HepG2 (cell line): ENCODE measurements around the gene STMN3. TPM values are rescaled to one million over a fixed set of nuclear protein-coding genes. Genes with fewer than 3 reads are reported as not detected.

Experiments used
- AGO2 ChIP-seq: fragments of 200-400 bp; formaldehyde crosslinking; optimal IDR thresholded peaks from 2 replicates; pipeline ENCODE3; 2017; ENCODE audit warnings: mild to moderate bottlenecking, low read depth, low read length, moderate library complexity
- AKAP8 ChIP-seq: sonication (generic); formaldehyde crosslinking; IDR thresholded peaks from 2 replicates; pipeline ENCODE4 v1.5.1; 2020; ENCODE audit warnings: mild to moderate bottlenecking, missing genetic modification reagents
- CHD4 ChIP-seq: fragments of 200-600 bp; sonication (generic); IDR thresholded peaks from 2 replicates; pipeline ENCODE4 v1.7.0; 2017; ENCODE audit warnings: mild to moderate bottlenecking, low read length, borderline replicate concordance
- GMEB1 ChIP-seq: sonication (generic); formaldehyde crosslinking; IDR thresholded peaks from 2 replicates; pipeline ENCODE4 v1.5.1; 2020; ENCODE audit warnings: missing genetic modification reagents, mild to moderate bottlenecking, borderline replicate concordance
- KLF13 ChIP-seq: sonication (generic); formaldehyde crosslinking; IDR thresholded peaks from 2 replicates; pipeline ENCODE4 v1.4.0; 2020; ENCODE audit warnings: mild to moderate bottlenecking, missing genetic modification reagents
- KLF15 ChIP-seq: sonication (generic); formaldehyde crosslinking; IDR thresholded peaks from 2 replicates; pipeline ENCODE4 v1.8.1; 2023; ENCODE audit warnings: borderline replicate concordance, mild to moderate bottlenecking, inconsistent platforms, missing genetic modification reagents, mixed read lengths
- MEF2D ChIP-seq: sonication (generic); formaldehyde crosslinking; IDR thresholded peaks from 2 replicates; pipeline ENCODE4 v1.5.1; 2020; ENCODE audit warnings: mild to moderate bottlenecking, missing genetic modification reagents
- NR2C2 ChIP-seq: sonication (generic); formaldehyde crosslinking; IDR thresholded peaks from 2 replicates; pipeline ENCODE4 v1.4.0; 2020; ENCODE audit warnings: missing genetic modification reagents, mild to moderate bottlenecking, moderate library complexity, borderline replicate concordance
- PAX8 ChIP-seq: sonication (generic); formaldehyde crosslinking; IDR thresholded peaks from 2 replicates; pipeline ENCODE4 v1.8.0; 2022; ENCODE audit warnings: mild to moderate bottlenecking, missing genetic modification reagents, borderline replicate concordance
- PHF8 ChIP-seq: sonication (generic); formaldehyde crosslinking; IDR thresholded peaks from 2 replicates; pipeline ENCODE4 v1.5.0; 2020; ENCODE audit warnings: missing genetic modification reagents
- PLRG1 ChIP-seq: fragments of 450-650 bp; conservative IDR thresholded peaks from 2 replicates; pipeline ENCODE4 v1.6.1; 2016
- RFXAP ChIP-seq: sonication (generic); formaldehyde crosslinking; IDR thresholded peaks from 2 replicates; pipeline ENCODE4 v1.4.0; 2020; ENCODE audit warnings: missing genetic modification reagents, borderline replicate concordance
- TARDBP ChIP-seq: sonication (generic); formaldehyde crosslinking; IDR thresholded peaks from 2 replicates; pipeline ENCODE4 v1.8.0; 2022; ENCODE audit warnings: mild to moderate bottlenecking, missing genetic modification reagents
- TEAD3 ChIP-seq: optimal IDR thresholded peaks from 2 replicates; pipeline ENCODE3; 2016; ENCODE audit warnings: borderline replicate concordance
- ZNF382 ChIP-seq: sonication (generic); formaldehyde crosslinking; IDR thresholded peaks from 2 replicates; pipeline ENCODE4 v1.5.0; 2020; ENCODE audit warnings: missing genetic modification reagents, mild to moderate bottlenecking, borderline replicate concordance
- ZNF552 ChIP-seq: sonication (generic); formaldehyde crosslinking; IDR thresholded peaks from 2 replicates; pipeline ENCODE4 v1.9.0; 2022; ENCODE audit warnings: missing genetic modification reagents, mild to moderate bottlenecking, borderline replicate concordance
- polyA plus RNA-seq, 8 experiments: library from polyadenylated mRNA; depleted of rRNA in 3 of 8; stranded (reverse) in 7 of 8; unstranded in 1 of 8; fragments of >200 nt; fragmentation: Illumina TruSeq in 4 of 8; extraction: Trizol in 4 of 8; gene quantifications; 2 replicates each; pipeline versions ENCODE4 v1.2.1 to v1.2.3, GENCODE V29; 2011 to 2016; ENCODE audit warnings: low read depth in 4 of 8, missing spikeins in 1 of 8, mixed read lengths in 1 of 8; ENCODE audit not compliant: insufficient read depth in 1 of 8
- total RNA-seq, 5 experiments: library from RNA; depleted of rRNA; stranded (reverse); fragments of >200 nt; fragmentation: Illumina TruSeq; extraction: Trizol; gene quantifications; 2 replicates each; pipeline ENCODE4 v1.2.3, GENCODE V29; 2016; ENCODE audit warnings: low read depth in 1 of 5
- TF ChIP-seq, protein P1 (sequence below): sonication (generic); formaldehyde crosslinking; IDR thresholded peaks from 2 replicates; pipeline ENCODE4 v1.4.0; 2020; ENCODE audit warnings: missing genetic modification reagents
- TF ChIP-seq, protein P2 (sequence below): sonication (generic); formaldehyde crosslinking; IDR thresholded peaks from 2 replicates; pipeline ENCODE4 v1.5.1; 2020; ENCODE audit warnings: mild to moderate bottlenecking, missing genetic modification reagents, borderline replicate concordance
- TF ChIP-seq, protein P3 (sequence below): fragments of 450-650 bp; IDR thresholded peaks from 2 replicates; pipeline ENCODE4 v1.6.1; 2016
- TF ChIP-seq, protein P4 (sequence below): sonication (generic); formaldehyde crosslinking; IDR thresholded peaks from 2 replicates; pipeline ENCODE4 v1.5.0; 2020; ENCODE audit warnings: missing genetic modification reagents

The STMN3 gene
- total and polyA plus RNA-seq, 2 of the 13 experiments (the other 11 are each of a cell fraction or from before 2014, with no cell fraction given): 21.0 to 48.3 TPM

DNA sequence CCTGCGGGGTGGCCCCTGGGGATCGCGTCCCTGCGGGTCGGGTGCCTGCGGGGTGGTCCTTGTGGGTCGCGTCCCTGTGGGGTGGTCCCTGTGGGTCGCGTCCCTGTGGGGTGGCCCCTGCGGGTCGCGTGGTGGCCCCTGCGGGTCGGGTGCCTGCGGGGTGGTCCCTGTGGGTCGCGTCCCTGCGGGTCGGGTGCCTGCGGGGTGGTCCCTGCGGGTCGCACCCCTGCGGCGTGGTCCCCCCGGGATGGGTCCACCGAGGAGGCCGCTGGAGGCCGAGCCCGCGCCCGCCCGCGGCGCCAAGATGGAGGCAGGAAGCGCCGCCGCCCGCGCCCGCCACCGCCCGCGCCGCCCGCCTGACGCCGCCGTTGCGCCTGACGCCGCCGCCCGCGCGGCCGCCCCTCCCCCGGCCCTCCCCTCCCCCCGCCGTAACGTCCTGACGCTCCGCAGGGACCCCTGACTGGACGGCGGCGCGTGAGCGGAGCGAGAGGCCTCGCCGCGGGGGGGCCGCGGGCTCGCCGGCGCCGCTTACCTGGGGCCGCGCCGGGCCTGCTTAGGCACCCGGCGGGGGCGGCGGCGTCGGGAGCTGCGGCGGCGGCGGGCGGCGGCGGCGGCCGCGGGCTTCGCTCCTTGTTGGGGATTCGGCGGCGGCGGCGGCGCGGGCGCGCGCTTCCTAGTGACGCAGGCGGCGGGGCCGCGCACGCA is 26.6 kb downstream of the STMN3 start, which contains the start of gene GMEB2 (continued):
- no peak for TF ChIP-seq AKAP8 (CRISPR knock-in tag)
- no peak for TF ChIP-seq ZNF382
- peak; percentile 81 for TF ChIP-seq RFXAP (CRISPR knock-in tag)
- TF ChIP-seq PHF8 (CRISPR knock-in tag): peak; percentile 65
- peak; percentile 49; the same call in 1 of the 2 replicates for TF ChIP-seq ZNF552 (CRISPR knock-in tag)
- TF ChIP-seq GMEB1 (CRISPR knock-in tag): peak; percentile 80
- TF ChIP-seq, protein P1, sequence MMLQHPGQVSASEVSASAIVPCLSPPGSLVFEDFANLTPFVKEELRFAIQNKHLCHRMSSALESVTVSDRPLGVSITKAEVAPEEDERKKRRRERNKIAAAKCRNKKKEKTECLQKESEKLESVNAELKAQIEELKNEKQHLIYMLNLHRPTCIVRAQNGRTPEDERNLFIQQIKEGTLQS: 0 out of 2 replicates have a peak, but pooled peaks have one; percentile 16
- TF ChIP-seq, protein P2, sequence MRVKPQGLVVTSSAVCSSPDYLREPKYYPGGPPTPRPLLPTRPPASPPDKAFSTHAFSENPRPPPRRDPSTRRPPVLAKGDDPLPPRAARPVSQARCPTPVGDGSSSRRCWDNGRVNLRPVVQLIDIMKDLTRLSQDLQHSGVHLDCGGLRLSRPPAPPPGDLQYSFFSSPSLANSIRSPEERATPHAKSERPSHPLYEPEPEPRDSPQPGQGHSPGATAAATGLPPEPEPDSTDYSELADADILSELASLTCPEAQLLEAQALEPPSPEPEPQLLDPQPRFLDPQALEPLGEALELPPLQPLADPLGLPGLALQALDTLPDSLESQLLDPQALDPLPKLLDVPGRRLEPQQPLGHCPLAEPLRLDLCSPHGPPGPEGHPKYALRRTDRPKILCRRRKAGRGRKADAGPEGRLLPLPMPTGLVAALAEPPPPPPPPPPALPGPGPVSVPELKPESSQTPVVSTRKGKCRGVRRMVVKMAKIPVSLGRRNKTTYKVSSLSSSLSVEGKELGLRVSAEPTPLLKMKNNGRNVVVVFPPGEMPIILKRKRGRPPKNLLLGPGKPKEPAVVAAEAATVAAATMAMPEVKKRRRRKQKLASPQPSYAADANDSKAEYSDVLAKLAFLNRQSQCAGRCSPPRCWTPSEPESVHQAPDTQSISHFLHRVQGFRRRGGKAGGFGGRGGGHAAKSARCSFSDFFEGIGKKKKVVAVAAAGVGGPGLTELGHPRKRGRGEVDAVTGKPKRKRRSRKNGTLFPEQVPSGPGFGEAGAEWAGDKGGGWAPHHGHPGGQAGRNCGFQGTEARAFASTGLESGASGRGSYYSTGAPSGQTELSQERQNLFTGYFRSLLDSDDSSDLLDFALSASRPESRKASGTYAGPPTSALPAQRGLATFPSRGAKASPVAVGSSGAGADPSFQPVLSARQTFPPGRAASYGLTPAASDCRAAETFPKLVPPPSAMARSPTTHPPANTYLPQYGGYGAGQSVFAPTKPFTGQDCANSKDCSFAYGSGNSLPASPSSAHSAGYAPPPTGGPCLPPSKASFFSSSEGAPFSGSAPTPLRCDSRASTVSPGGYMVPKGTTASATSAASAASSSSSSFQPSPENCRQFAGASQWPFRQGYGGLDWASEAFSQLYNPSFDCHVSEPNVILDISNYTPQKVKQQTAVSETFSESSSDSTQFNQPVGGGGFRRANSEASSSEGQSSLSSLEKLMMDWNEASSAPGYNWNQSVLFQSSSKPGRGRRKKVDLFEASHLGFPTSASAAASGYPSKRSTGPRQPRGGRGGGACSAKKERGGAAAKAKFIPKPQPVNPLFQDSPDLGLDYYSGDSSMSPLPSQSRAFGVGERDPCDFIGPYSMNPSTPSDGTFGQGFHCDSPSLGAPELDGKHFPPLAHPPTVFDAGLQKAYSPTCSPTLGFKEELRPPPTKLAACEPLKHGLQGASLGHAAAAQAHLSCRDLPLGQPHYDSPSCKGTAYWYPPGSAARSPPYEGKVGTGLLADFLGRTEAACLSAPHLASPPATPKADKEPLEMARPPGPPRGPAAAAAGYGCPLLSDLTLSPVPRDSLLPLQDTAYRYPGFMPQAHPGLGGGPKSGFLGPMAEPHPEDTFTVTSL: no peak
- TF ChIP-seq, protein P3, sequence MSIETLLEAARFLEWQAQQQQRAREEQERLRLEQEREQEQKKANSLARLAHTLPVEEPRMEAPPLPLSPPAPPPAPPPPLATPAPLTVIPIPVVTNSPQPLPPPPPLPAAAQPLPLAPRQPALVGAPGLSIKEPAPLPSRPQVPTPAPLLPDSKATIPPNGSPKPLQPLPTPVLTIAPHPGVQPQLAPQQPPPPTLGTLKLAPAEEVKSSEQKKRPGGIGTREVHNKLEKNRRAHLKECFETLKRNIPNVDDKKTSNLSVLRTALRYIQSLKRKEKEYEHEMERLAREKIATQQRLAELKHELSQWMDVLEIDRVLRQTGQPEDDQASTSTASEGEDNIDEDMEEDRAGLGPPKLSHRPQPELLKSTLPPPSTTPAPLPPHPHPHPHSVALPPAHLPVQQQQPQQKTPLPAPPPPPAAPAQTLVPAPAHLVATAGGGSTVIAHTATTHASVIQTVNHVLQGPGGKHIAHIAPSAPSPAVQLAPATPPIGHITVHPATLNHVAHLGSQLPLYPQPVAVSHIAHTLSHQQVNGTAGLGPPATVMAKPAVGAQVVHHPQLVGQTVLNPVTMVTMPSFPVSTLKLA: no peak
- peak; percentile 96 for TF ChIP-seq AGO2
- TF ChIP-seq MEF2D: no peak
- no peak for TF ChIP-seq TEAD3
- no peak; the same call in 1 of the 2 replicates for TF ChIP-seq PAX8 (CRISPR knock-in tag)
- TF ChIP-seq TARDBP (CRISPR knock-in tag): no peak
- peak; percentile 46; the same call in 1 of the 2 replicates for TF ChIP-seq KLF13
- no peak for TF ChIP-seq PLRG1
- TF ChIP-seq, protein P4, sequence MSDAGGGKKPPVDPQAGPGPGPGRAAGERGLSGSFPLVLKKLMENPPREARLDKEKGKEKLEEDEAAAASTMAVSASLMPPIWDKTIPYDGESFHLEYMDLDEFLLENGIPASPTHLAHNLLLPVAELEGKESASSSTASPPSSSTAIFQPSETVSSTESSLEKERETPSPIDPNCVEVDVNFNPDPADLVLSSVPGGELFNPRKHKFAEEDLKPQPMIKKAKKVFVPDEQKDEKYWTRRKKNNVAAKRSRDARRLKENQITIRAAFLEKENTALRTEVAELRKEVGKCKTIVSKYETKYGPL (CRISPR knock-in tag): no peak; the same call in 1 of the 2 replicates
- no peak for TF ChIP-seq NR2C2
- TF ChIP-seq KLF15 (CRISPR knock-in tag): peak; percentile 88; the same call in 1 of the 2 replicates
- no peak for TF ChIP-seq CHD4
